Epidermal melanocyte (primary cell): ENCODE measurements around the gene SPEF2.
A peak's percentile ranks its signal among the peaks of the same experiment; 100 is the strongest.
"Not testable (repeated sequence)": the region's sequence is repeated elsewhere in the genome, so short reads cannot be mapped to it uniquely, and the experiment has no call there.

Source experiments
- DNase-seq: peaks from one replicate; pipeline ENCODE4 v3.0.0; 2011; ENCODE audit warnings: low spot score; ENCODE audit not compliant: insufficient read length

The SPEF2 gene

GRCh38 chr5:35651002-35651756 lies 33.5 kb downstream of the SPEF2 start:
- no peak for DNase-seq

GRCh38 chr5:35656721-35657120 lies 39.1 kb downstream of the SPEF2 start:
- no peak for DNase-seq

GRCh38 chr5:35657877-35658276 lies 40.2 kb downstream of the SPEF2 start:
- no peak for DNase-seq

- no peak for DNase-seq
Observed at GRCh38 chr5:35659556-35659955, 41.9 kb downstream of the SPEF2 start.

- no peak for DNase-seq
Observed at GRCh38 chr5:35660451-35660850, 42.8 kb downstream of the SPEF2 start.

- DNase-seq: no peak
Observed at GRCh38 chr5:35664584-35664983, 46.9 kb downstream of the SPEF2 start.

- no peak for DNase-seq
Observed at GRCh38 chr5:35665096-35665495, 47.4 kb downstream of the SPEF2 start.

- no peak for DNase-seq
Observed at GRCh38 chr5:35668319-35668718, 50.7 kb downstream of the SPEF2 start.

- DNase-seq: no peak
Observed at GRCh38 chr5:35668794-35669193, 51.1 kb downstream of the SPEF2 start.

GRCh38 chr5:35671541-35672295 lies 54.1 kb downstream of the SPEF2 start:
- DNase-seq: no peak

GRCh38 chr5:35672296-35672655 lies 54.6 kb downstream of the SPEF2 start:
- DNase-seq: not testable (repeated sequence)

GRCh38 chr5:35672995-35673394 lies 55.3 kb downstream of the SPEF2 start:
- DNase-seq: no peak

- no peak for DNase-seq
Observed at GRCh38 chr5:35674049-35674448, 56.4 kb downstream of the SPEF2 start.

GRCh38 chr5:35675392-35675791 lies 57.7 kb downstream of the SPEF2 start:
- no peak for DNase-seq

- DNase-seq: no peak
Observed at GRCh38 chr5:35677878-35678277, 60.2 kb downstream of the SPEF2 start.

- DNase-seq: no peak
Observed at GRCh38 chr5:35678661-35679060, 61.0 kb downstream of the SPEF2 start.

GRCh38 chr5:35679357-35679756 lies 61.7 kb downstream of the SPEF2 start:
- no peak for DNase-seq

GRCh38 chr5:35681911-35682310 lies 64.2 kb downstream of the SPEF2 start:
- no peak for DNase-seq

- no peak for DNase-seq
Observed at GRCh38 chr5:35683466-35683865, 65.8 kb downstream of the SPEF2 start.

- no peak for DNase-seq
Observed at GRCh38 chr5:35685161-35685560, 67.5 kb downstream of the SPEF2 start.

GRCh38 chr5:35687961-35688360 lies 70.3 kb downstream of the SPEF2 start:
- DNase-seq: no peak

- peak; percentile 41 for DNase-seq
Observed at GRCh38 chr5:35694481-35694880, 76.8 kb downstream of the SPEF2 start.
